ENCODE results near the gene COX6B2.

COX6B2 gene

GRCh38 chr19:55301459-55302317, 52.8 kb downstream of the COX6B2 start:
- peak overlapping the region; percentile 44 for H3K4me3 ChIP-seq (ENCODE audit: low read length)

DNA sequence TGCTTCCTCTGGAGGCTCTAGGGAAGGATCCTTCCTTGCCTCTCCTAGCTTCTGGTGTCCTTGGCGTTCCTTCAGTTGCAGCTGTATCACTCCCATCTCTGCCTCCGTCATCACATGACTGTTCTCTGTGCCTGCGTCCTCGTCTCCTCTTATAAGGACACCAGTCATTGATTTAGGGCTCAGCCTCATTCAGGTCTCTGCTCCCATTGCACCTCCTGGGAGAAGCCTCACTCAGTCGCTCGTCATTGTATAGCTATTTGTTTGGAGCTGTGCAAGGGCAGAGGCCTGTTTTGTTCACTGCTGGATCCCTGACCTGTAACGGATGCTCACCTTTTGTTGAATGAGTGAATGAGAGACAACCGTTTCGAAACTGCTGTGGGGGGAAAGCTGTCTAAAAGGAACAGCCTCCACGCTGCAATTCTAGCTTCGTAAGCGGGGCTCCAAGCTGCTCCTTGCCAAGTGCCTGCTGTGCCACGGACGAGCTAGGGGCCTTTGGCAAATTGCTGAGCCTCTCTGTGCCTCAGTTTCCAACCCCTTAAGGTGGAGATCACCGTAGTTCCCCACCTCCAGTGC, 53.5 kb downstream of the COX6B2 start:
- DNase-seq (ENCODE audit: low read depth, low spot score): no peak
- H3K4me3 ChIP-seq (ENCODE audit: low read length): no peak overlapping the region

More at GRCh38 chr19:55301459-55302317, 52.8 kb downstream of the COX6B2 start:
- peak; percentile 80 for DNase-seq (ENCODE audit: low read depth, low spot score)

DNA sequence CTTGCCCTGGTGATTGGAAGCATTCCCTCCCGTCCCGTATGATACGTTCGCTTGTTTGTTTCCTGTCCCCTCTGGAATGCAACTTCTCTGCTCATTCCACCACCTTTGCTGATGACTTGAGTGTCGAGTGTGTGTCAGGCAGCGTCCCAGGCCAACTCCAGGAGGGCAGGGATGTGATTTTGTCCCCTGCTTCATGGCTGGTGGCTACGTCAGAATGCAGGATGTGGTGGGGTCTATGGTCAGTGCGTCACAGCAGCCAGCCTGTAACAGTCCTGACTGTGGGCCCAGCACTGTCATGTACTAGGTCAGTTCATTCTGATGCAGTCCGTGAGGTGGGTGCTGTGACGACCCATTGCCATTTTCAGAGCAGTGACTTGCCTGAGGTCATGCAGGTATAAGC, 54.5 kb downstream of the COX6B2 start:
- H3K4me3 ChIP-seq (ENCODE audit: low read length): no peak overlapping the region
- no peak for DNase-seq (ENCODE audit: low read depth, low spot score)
